Spleen (tissue), 11 donors: Measurements from ENCODE around the gene PTMS. TPM values are rescaled to one million over a fixed set of nuclear protein-coding genes. Genes with fewer than 3 reads are reported as not detected.

ENCODE experiments used
- DNase-seq: peaks from one replicate; pipeline ENCODE4 v3.0.0-alpha.2; 2020
- H3K27ac ChIP-seq, 8 donors: fragments of 200-600 bp; sonication (generic) in 7 of 8; 1 replicate in 4 of 8; 2 replicates in 4 of 8; pipeline versions ENCODE4 v1.5.0 to v1.8.0; 2016 to 2021; ENCODE audit warnings: inconsistent platforms in 4 of 8, mild to moderate bottlenecking in 4 of 8, moderate library complexity in 1 of 8
- H3K27me3 ChIP-seq, 7 donors: fragments of 200-600 bp; sonication (generic) in 6 of 7; replicated peaks in 1 of 7; 1 replicate in 4 of 7; 2 replicates in 3 of 7; pipeline versions ENCODE4 v1.5.0 to v1.8.0; 2016 to 2021; ENCODE audit warnings: inconsistent platforms in 3 of 7, mild to moderate bottlenecking in 1 of 7
- H3K36me3 ChIP-seq, 6 donors: fragments of 200-600 bp; sonication (generic) in 5 of 6; 1 replicate in 4 of 6; 2 replicates in 2 of 6; pipeline versions ENCODE4 v1.5.0 to v1.8.0; 2016 to 2021; ENCODE audit warnings: inconsistent platforms in 2 of 6
- H3K4me1 ChIP-seq, 6 donors: fragments of 200-600 bp; sonication (generic) in 5 of 6; 1 replicate in 3 of 6; 2 replicates in 3 of 6; pipeline versions ENCODE4 v1.5.0 to v1.8.0; 2016 to 2021; ENCODE audit warnings: inconsistent platforms in 3 of 6
- H3K4me3 ChIP-seq, 8 donors: fragments of 200-600 bp; sonication (generic) in 7 of 8; 1 replicate in 4 of 8; 2 replicates in 4 of 8; pipeline versions ENCODE4 v1.5.0 to v1.8.0; 2016 to 2021; ENCODE audit warnings: inconsistent platforms in 4 of 8, mild to moderate bottlenecking in 4 of 8, moderate library complexity in 2 of 8
- H3K9me3 ChIP-seq, 8 donors: fragments of 200-600 bp; sonication (generic) in 7 of 8; 1 replicate in 4 of 8; 2 replicates in 4 of 8; pipeline versions ENCODE4 v1.5.0 to v1.8.0; 2016 to 2021; ENCODE audit warnings: inconsistent platforms in 4 of 8
- POLR2A ChIP-seq, 3 donors: fragments of 450-650 bp; IDR thresholded peaks; one replicate each; pipeline ENCODE4 v1.5.1; 2017; ENCODE audit warnings: antibody characterized with exemption in 3 of 3, mild to moderate bottlenecking in 1 of 3
- POLR2AphosphoS5 ChIP-seq, 3 donors: sonication (generic); formaldehyde crosslinking; IDR thresholded peaks; one replicate each; pipeline ENCODE4 v1.5.1; 2017; ENCODE audit warnings: antibody characterized with exemption in 3 of 3
- WGBS, 5 donors: extraction: QIAGEN DNeasy Blood & Tissue Kit in 3 of 5; methylation state at CpG; one replicate each; pipeline versions ENCODE4 v1.1.5 to v1.1.7; 2013 to 2018; 5-methylcytosine and 5-hydroxymethylcytosine counted together
- intact Hi-C: fragments of 100-400 bp; cut with DNase I; formaldehyde crosslinking; loops from one replicate; pipeline ENCODE4 v1.15.0; 2023; ENCODE audit warnings: low total_unique reads
- polyA plus RNA-seq, 3 donors: library from polyadenylated mRNA; stranded (reverse); fragments of 200-250 nt; gene quantifications; one replicate each; pipeline ENCODE4 v1.2.1, GENCODE V29; 2013
- total RNA-seq, 7 donors: library from RNA; depleted of rRNA in 3 of 7; stranded (reverse); fragments of >200 nt in 3 of 7; fragmentation: NEBNext Ultra II Directional in 4 of 7; extraction: Animal tissue kit (Norgen Biotek cat#: 25700) in 4 of 7; gene quantifications; one replicate each; pipeline versions ENCODE4 v1.1.0 to v1.2.1, GENCODE V29; 2016 to 2021
- TF ChIP-seq, protein P1 (sequence below), 11 experiments: fragments of 200-600 bp in 7 of 11; fragments of 450-650 bp in 4 of 11; sonication (generic) in 4 of 11; IDR thresholded peaks in 8 of 11; conservative IDR thresholded peaks in 3 of 11; 1 replicate in 7 of 11; 2 replicates in 4 of 11; pipeline versions ENCODE4 v1.4.0 to v1.8.0; 2016 to 2021; ENCODE audit warnings: antibody characterized with exemption in 11 of 11, inconsistent platforms in 4 of 11, mild to moderate bottlenecking in 1 of 11
- donor health status: healthy with polysubstance abuse.
- donor health status: DM: no; HTN: no; CAD: no; lungs with moderate emphysema.
- donor health status: DM: no; HTN: no; CAD: no.
- donor health status: Bipolar disorder and iron deficiency.
- donor health status: healthy.
- donor health status: DM: no; HTN: no; CAD: no.
- donor health status: DM: yes; HTN: yes; CAD: no.

PTMS gene
- total and polyA plus RNA-seq, 10 donors = 47.4 to 169 (median 89.2) TPM

GRCh38 chr12:6723607-6724408 lies 42.4 kb upstream of the PTMS start, which contains the start of gene COPS7A:
Gene COPS7A, plus strand, starts transcription at chr12:6724046. Its CDS starts 611 bp downstream, at chr12:6724657.
- Histone ChIP-seq H3K4me1 (peaks cover 7 to 49% (median 17%) of the 10 kb centered on the region in 6 donors), H3K4me3 (peak within 1 kb of the TSS; percentile 35 to 84 (median 58)), H3K27me3 (no peaks in the 10 kb centered on the region), H3K9me3 (no peaks in the 10 kb centered on the region), H3K27ac (peak within 1 kb of the TSS; percentile 75 to 95 (median 92)), H3K36me3 (peaks cover 0 to 35% (median 15%) of the 10 kb centered on the region in 6 donors)
- DNase-seq = peak; percentile 100
- WGBS, 5 donors = 0 to 1% (median 0%) methylated on average over 36 to 49 of the region's 49 CpGs
- intact Hi-C loops = no loop called here
- peak; percentile 94 to 97 (median 94) for TF ChIP-seq POLR2AphosphoS5 (IDR thresholded peaks at IDR 0.05)
- TF ChIP-seq, protein P1, sequence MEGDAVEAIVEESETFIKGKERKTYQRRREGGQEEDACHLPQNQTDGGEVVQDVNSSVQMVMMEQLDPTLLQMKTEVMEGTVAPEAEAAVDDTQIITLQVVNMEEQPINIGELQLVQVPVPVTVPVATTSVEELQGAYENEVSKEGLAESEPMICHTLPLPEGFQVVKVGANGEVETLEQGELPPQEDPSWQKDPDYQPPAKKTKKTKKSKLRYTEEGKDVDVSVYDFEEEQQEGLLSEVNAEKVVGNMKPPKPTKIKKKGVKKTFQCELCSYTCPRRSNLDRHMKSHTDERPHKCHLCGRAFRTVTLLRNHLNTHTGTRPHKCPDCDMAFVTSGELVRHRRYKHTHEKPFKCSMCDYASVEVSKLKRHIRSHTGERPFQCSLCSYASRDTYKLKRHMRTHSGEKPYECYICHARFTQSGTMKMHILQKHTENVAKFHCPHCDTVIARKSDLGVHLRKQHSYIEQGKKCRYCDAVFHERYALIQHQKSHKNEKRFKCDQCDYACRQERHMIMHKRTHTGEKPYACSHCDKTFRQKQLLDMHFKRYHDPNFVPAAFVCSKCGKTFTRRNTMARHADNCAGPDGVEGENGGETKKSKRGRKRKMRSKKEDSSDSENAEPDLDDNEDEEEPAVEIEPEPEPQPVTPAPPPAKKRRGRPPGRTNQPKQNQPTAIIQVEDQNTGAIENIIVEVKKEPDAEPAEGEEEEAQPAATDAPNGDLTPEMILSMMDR (IDR thresholded peaks at IDR 0.05 in 8 of 11, conservative IDR thresholded peaks at IDR 0.05 in 3 of 11) = peak in 5 of 11 experiments; percentile 19 to 52 (median 27)
- peak in 1 of 3 donors; percentile 55 for TF ChIP-seq POLR2A (IDR thresholded peaks at IDR 0.05)

DNA sequence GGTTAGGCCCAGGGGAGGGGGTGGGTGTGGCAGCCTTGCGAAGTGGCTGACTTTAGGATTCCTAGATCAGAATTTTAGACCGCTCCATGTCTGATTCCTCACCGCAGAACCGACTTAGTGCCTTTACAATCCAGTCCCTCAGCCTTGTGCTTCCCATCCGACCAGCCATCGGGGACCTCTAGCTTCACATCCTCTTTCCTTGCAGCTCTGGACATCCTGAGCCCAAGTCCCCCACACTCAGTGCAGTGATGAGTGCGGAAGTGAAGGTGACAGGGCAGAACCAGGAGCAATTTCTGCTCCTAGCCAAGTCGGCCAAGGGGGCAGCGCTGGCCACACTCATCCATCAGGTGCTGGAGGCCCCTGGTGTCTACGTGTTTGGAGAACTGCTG lies 41.8 kb upstream of the PTMS start:
- Histone ChIP-seq H3K4me1 (peaks cover 7 to 53% (median 17%) of the 10 kb centered on the region in 6 donors), H3K36me3 (peaks cover 0 to 41% (median 21%) of the 10 kb centered on the region in 6 donors), H3K27me3 (no peaks in the 10 kb centered on the region), H3K9me3 (no peaks in the 10 kb centered on the region), H3K4me3 (peak overlapping the region; percentile 35 to 84 (median 58)), H3K27ac (peak overlapping the region; percentile 75 to 95 (median 92))
- peak; percentile 84 for DNase-seq
- intact Hi-C loops = no loop called here
- 4 to 12% (median 7%) methylated on average over 10 of the region's 10 CpGs for WGBS, 5 donors
- no peak for TF ChIP-seq POLR2AphosphoS5 (IDR thresholded peaks at IDR 0.05)
- TF ChIP-seq, protein P1 (IDR thresholded peaks at IDR 0.05 in 8 of 11, conservative IDR thresholded peaks at IDR 0.05 in 3 of 11) = no peak
- TF ChIP-seq POLR2A (IDR thresholded peaks at IDR 0.05) = no peak

DNA sequence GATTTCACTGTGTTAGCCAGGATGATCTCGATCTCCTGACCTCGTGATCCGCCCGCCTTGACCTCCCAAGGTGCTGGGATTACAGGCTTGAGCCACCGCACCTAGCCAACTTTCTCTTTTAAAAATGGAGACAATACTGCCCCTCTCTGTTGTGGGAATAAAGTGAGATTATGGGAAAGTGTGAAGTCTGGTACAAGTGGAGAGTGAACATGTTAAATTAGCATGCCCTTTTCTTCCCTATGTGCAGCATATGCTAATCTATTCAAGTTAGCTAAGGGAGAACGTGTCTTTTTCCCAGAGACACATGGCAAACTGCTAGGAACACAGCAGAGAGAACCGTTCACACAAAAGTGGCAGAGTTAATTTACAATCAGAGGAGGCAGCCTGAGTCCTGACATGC lies 40.8 kb upstream of the PTMS start:
- 92 to 96% (median 94%) methylated on average over 7 of the region's 7 CpGs for WGBS, 5 donors

More for the DNA sequence above, 40.8 kb upstream of the PTMS start:
- H3K27me3 ChIP-seq = no peaks in the 10 kb centered on the region
- DNase-seq = no peak
- peaks cover 7 to 53% (median 17%) of the 10 kb centered on the region in 6 donors for H3K4me1 ChIP-seq
- no peaks in the 10 kb centered on the region for H3K9me3 ChIP-seq
- no peak overlapping the region for H3K27ac ChIP-seq
- intact Hi-C loops = no loop called here
- peaks cover 0 to 50% (median 31%) of the 10 kb centered on the region in 6 donors for H3K36me3 ChIP-seq
- H3K4me3 ChIP-seq = no peak overlapping the region
- TF ChIP-seq, protein P1 (IDR thresholded peaks at IDR 0.05 in 8 of 11, conservative IDR thresholded peaks at IDR 0.05 in 3 of 11) = no peak
- no peak for TF ChIP-seq POLR2AphosphoS5 (IDR thresholded peaks at IDR 0.05)
- TF ChIP-seq POLR2A (IDR thresholded peaks at IDR 0.05) = no peak
